ENCODE results near the gene USP54. TPM values are rescaled to one million over a fixed set of nuclear protein-coding genes. Genes with fewer than 3 reads are reported as not detected.

Gene USP54
- total RNA-seq, 1 experiment from 2014 or later: 37.9 TPM

DNA sequence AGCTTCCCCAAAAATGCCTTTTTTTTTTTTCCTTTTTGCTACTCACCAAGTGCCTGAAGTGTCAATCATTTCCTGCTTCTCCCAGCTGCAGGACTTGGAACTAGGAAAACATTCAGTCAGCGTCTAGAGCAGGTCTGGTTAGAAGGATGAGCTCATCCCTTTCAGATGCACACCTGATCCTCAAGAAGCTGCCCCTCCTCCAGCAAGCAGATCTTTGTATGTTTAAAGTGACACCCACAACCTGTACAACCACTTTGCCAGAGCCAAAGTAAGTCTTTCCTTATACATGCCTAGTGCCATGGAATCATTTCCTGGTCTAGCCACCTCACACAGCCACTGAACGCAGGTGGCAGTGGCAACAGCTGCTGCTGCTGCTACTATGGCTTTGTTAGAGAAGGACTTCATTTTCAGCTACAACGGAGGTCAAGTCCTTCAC is 10.4 kb upstream of the USP54 start:
- peak; percentile 43 for DNase-seq
- no peak overlapping the region for H2AK5ac ChIP-seq (ENCODE audit: insufficient read length, low read length)
- Mint-ChIP-seq H3K27me3 (ENCODE audit: low read depth) (no peaks in the 10 kb centered on the region), H3K36me3 (ENCODE audit: insufficient read depth in 1 of 3, low read depth in 3 of 3) (peaks cover 5 to 16% (median 10%) of the 10 kb centered on the region in 3 experiments; a peak in 6 of 7 replicates), H3K9me3 (no peaks in the 10 kb centered on the region), H3K4me1 (peaks cover 10 to 11% of the 10 kb centered on the region in 2 experiments), H3K27ac (peak overlapping the region; percentile 91 to 95 (median 94)), H3K4me3 (no peak overlapping the region)
- no peak overlapping the region for H4K91ac ChIP-seq (ENCODE audit: insufficient read length, low read depth, low read length)
- H3K56ac ChIP-seq (ENCODE audit: insufficient read length, low read depth, low read length): no peak overlapping the region
- no peak overlapping the region for H2AFZ ChIP-seq (ENCODE audit: low read length)
- H4K20me1 ChIP-seq (ENCODE audit: control insufficient read depth, insufficient read depth, insufficient read length): no peaks in the 10 kb centered on the region
- no peak overlapping the region for H3K4me2 ChIP-seq (ENCODE audit: insufficient read depth, insufficient read length, low read length)
- H3K18ac ChIP-seq (ENCODE audit: insufficient read length, low read depth, low read length): peak overlapping the region; percentile 27
- H3K9ac ChIP-seq (ENCODE audit: extremely low read depth, insufficient read length, low read length): no peak overlapping the region
- no peak overlapping the region for H2BK15ac ChIP-seq (ENCODE audit: low read depth, low read length)
- no peak overlapping the region for H2BK12ac ChIP-seq (ENCODE audit: insufficient read length, low read depth, low read length)
- H3K4ac ChIP-seq (ENCODE audit: low read depth, low read length): no peak overlapping the region
- H3K27ac ChIP-seq (ENCODE audit: insufficient read length, low read depth, low read length): no peak overlapping the region
- no peaks in the 10 kb centered on the region for H3K9me3 ChIP-seq (ENCODE audit: control insufficient read depth, low read depth, low read length)
- no peaks in the 10 kb centered on the region; the same call in 1 of the 2 replicates for H3K4me1 ChIP-seq (ENCODE audit: insufficient read depth, low read length)
- H3K79me2 ChIP-seq (ENCODE audit: insufficient read depth, low read length): no peaks in the 10 kb centered on the region
- no peak overlapping the region for H3K23ac ChIP-seq (ENCODE audit: insufficient read length, low read depth, low read length)
- WGBS (ENCODE audit: extremely low coverage, insufficient read length, low lambda C conversion rate): no CpG with 5 or more reads among the region's 3 CpGs
- H2BK5ac ChIP-seq (ENCODE audit: insufficient read length, low read length): no peak overlapping the region
- H2BK20ac ChIP-seq (ENCODE audit: low read depth, low read length, poor library complexity, severe bottlenecking): no peak overlapping the region
- H3T11ph ChIP-seq (ENCODE audit: low read length): no peak overlapping the region
- no peak overlapping the region for H4K5ac ChIP-seq (ENCODE audit: insufficient read length, low read depth, low read length)
- H3K79me1 ChIP-seq (ENCODE audit: insufficient read depth, low read depth, low read length, poor library complexity, severe bottlenecking): no peaks in the 10 kb centered on the region
- H3K27me3 ChIP-seq (ENCODE audit: insufficient read depth, low read length): no peaks in the 10 kb centered on the region
- TF ChIP-seq, protein P1, sequence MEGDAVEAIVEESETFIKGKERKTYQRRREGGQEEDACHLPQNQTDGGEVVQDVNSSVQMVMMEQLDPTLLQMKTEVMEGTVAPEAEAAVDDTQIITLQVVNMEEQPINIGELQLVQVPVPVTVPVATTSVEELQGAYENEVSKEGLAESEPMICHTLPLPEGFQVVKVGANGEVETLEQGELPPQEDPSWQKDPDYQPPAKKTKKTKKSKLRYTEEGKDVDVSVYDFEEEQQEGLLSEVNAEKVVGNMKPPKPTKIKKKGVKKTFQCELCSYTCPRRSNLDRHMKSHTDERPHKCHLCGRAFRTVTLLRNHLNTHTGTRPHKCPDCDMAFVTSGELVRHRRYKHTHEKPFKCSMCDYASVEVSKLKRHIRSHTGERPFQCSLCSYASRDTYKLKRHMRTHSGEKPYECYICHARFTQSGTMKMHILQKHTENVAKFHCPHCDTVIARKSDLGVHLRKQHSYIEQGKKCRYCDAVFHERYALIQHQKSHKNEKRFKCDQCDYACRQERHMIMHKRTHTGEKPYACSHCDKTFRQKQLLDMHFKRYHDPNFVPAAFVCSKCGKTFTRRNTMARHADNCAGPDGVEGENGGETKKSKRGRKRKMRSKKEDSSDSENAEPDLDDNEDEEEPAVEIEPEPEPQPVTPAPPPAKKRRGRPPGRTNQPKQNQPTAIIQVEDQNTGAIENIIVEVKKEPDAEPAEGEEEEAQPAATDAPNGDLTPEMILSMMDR (conservative IDR thresholded peaks at IDR 0.05): no peak
- H4K8ac ChIP-seq (replicated peaks; ENCODE audit: insufficient read length, low read depth, low read length): no peak overlapping the region
- no peak overlapping the region for H2BK120ac ChIP-seq (ENCODE audit: low read depth, low read length, poor library complexity, severe bottlenecking)
- H3K14ac ChIP-seq (ENCODE audit: insufficient read depth, low read length): no peak overlapping the region
- H3K23me2 ChIP-seq (ENCODE audit: insufficient read length, low read depth, low read length, poor library complexity, severe bottlenecking): no peaks in the 10 kb centered on the region

Measured in H9 (cell line).